Measurements from ENCODE around the gene RAB21. TPM values are rescaled to one million over a fixed set of nuclear protein-coding genes. Genes with fewer than 3 reads are reported as not detected.

RAB21 gene
- total and polyA plus RNA-seq, 2 of the 4 experiments (the other 2 are of a cell fraction): 13.8 to 15.0 TPM

- Histone ChIP-seq H3K4me3 (ENCODE audit: insufficient read depth, low read depth, low read length) (no peak overlapping the region), H3K27ac (ENCODE audit: insufficient read depth, low read length) (no peak overlapping the region), H3K9me1 (ENCODE audit: insufficient read depth, low read length) (peaks cover 2% of the 10 kb centered on the region; the same call in 1 of the 2 replicates), H3K14ac (replicated peaks; ENCODE audit: low read depth, low read length) (no peak overlapping the region), H2BK120ac (ENCODE audit: low read depth, low read length) (no peak overlapping the region), H4K91ac (ENCODE audit: insufficient read depth, low read depth, low read length) (no peak overlapping the region), H3K79me1 (ENCODE audit: low read depth in 1 of 2, low read length in 2 of 2) (peaks cover 4 to 7% of the 10 kb centered on the region in 2 experiments; a peak in 3 of 4 replicates), H3K27me3 (ENCODE audit: control insufficient read depth, insufficient read depth, low read length) (no peaks in the 10 kb centered on the region), H2AK9ac (replicated peaks; ENCODE audit: low read depth, low read length, poor library complexity) (no peak overlapping the region), H2AK5ac (ENCODE audit: low read depth, low read length) (no peak overlapping the region), H2BK5ac (ENCODE audit: low read depth, low read length, poor library complexity, severe bottlenecking) (no peak overlapping the region), H3K56ac (ENCODE audit: extremely low read depth, insufficient read depth, low read length) (no peak overlapping the region), H2AFZ (replicated peaks; ENCODE audit: low read length, poor library complexity) (no peak overlapping the region), H2BK15ac (ENCODE audit: low read depth, low read length) (no peak overlapping the region), H3K4ac (ENCODE audit: low read depth, low read length) (no peak overlapping the region), H4K20me1 (ENCODE audit: insufficient read depth, low read length) (no peaks in the 10 kb centered on the region), H3K4me2 (ENCODE audit: low read depth, low read length) (no peak overlapping the region), H3K23ac (ENCODE audit: low read depth, low read length) (no peak overlapping the region), H2BK20ac (ENCODE audit: low read depth, low read length) (no peak overlapping the region), H3K4me1 (ENCODE audit: control insufficient read depth, insufficient read depth, low read length) (no peaks in the 10 kb centered on the region), H3K36me3 (ENCODE audit: control insufficient read depth, insufficient read depth, low read length) (peaks cover 14% of the 10 kb centered on the region), H4K8ac (ENCODE audit: low read depth in 2 of 2, low read length in 2 of 2) (no peak overlapping the region), H3K18ac (ENCODE audit: low read depth, low read length) (no peak overlapping the region), H3K9me3 (ENCODE audit: control insufficient read depth, insufficient read depth, low read length) (no peaks in the 10 kb centered on the region), H4K5ac (ENCODE audit: low read depth, low read length) (no peak overlapping the region), H3K9ac (ENCODE audit: low read depth, low read length) (no peak overlapping the region)
- in situ Hi-C loops (cut with MboI; ENCODE audit: low sequenced_read_pairs): no loop called here
- no peak for ATAC-seq (ENCODE audit: low read depth)
- WGBS, 2 experiments (ENCODE audit: extremely low coverage in 2 of 2, insufficient read length in 1 of 2): no CpG with 5 or more reads among the region's 1 CpG
- TSS peak; percentile 51 for BruUV-seq (replicated peaks)
- intact Hi-C loops (cut with micrococcal nuclease): loop anchor here (10.0 kb wide), 1 partner anchor 498 kb away; no protein-coding TSS in a partner anchor
- ChIA-PET POLR2A (ENCODE audit: unreplicated experiment) (no interaction called here), CTCF (no interaction called here)
- dilution Hi-C loops (cut with HindIII; ENCODE audit: low sequenced_read_pairs, unreplicated experiment): no loop called here
- DNase-seq: no peak
- no peak for TF ChIP-seq CHD1 (IDR thresholded peaks at IDR 0.05; ENCODE audit: low read depth, low read length)
- TF ChIP-seq MAFK (IDR thresholded peaks at IDR 0.05; ENCODE audit: low read depth, low read length): no peak
- TF ChIP-seq FOS (IDR thresholded peaks at IDR 0.05; ENCODE audit: low read depth, low read length): no peak
- no peak for TF ChIP-seq MAZ (IDR thresholded peaks at IDR 0.05; ENCODE audit: borderline replicate concordance, low read depth, low read length)
- no peak for TF ChIP-seq BHLHE40 (IDR thresholded peaks at IDR 0.05; ENCODE audit: low read depth, low read length)
- no peak for TF ChIP-seq MXI1 (IDR thresholded peaks at IDR 0.05; ENCODE audit: borderline replicate concordance, low read depth, low read length)
- no peak for TF ChIP-seq NFE2L2 (IDR thresholded peaks at IDR 0.05; ENCODE audit: low read depth, low read length)
- TF ChIP-seq RFX5 (IDR thresholded peaks at IDR 0.05; ENCODE audit: low read depth, low read length): no peak
- no peak for TF ChIP-seq USF2 (IDR thresholded peaks at IDR 0.05; ENCODE audit: low read depth, low read length)
- no peak for TF ChIP-seq POLR2A (IDR thresholded peaks at IDR 0.05; ENCODE audit: low read depth, low read length)
- TF ChIP-seq ELK1 (IDR thresholded peaks at IDR 0.05; ENCODE audit: borderline replicate concordance, low read depth, low read length): no peak
- no peak for TF ChIP-seq RCOR1 (IDR thresholded peaks at IDR 0.05; ENCODE audit: insufficient replicate concordance, low read length)
These were observed 32.2 kb downstream of the RAB21 start for GRCh38 chr12:71786829-71787228.

Data from IMR-90 (cell line).